CD14-positive monocyte (primary cell): ENCODE data around the gene POLA1. TPM values are rescaled to one million over a fixed set of nuclear protein-coding genes. Genes with fewer than 3 reads are reported as not detected.
A peak's percentile ranks its signal among the peaks of the same experiment; 100 is the strongest.

Source experiments
- DNase-seq, 3 donors: peaks; one replicate each; pipeline ENCODE4 v3.0.0-alpha.2; 2011 to 2022
- H2AFZ ChIP-seq: 2 replicates; pipeline ENCODE4 v1.6.0; 2012; ENCODE audit warnings: mild to moderate bottlenecking, low read depth, low read length, inconsistent platforms; ENCODE audit not compliant: insufficient read depth, poor library complexity, severe bottlenecking
- H3K27ac ChIP-seq, 2 donors: 1 replicate in 1 of 2; 2 replicates in 1 of 2; pipeline ENCODE4 v1.5.1; 2012 to 2013; ENCODE audit warnings: low read length in 2 of 2, control low read depth in 1 of 2, inconsistent platforms in 1 of 2, low read depth in 1 of 2, mild to moderate bottlenecking in 1 of 2
- H3K27me3 ChIP-seq, 2 donors: one replicate each; pipeline versions ENCODE4 v1.6.0 to v1.6.1; 2011 to 2013; ENCODE audit warnings: low read length in 2 of 2; ENCODE audit not compliant: control insufficient read depth in 2 of 2, insufficient read depth in 2 of 2
- H3K36me3 ChIP-seq, 2 donors: replicated peaks in 1 of 2; 1 replicate in 1 of 2; 2 replicates in 1 of 2; pipeline versions ENCODE4 v1.5.1 to v1.6.1; 2012 to 2013; ENCODE audit warnings: low read length in 2 of 2, control low read depth in 1 of 2, inconsistent platforms in 1 of 2, mild to moderate bottlenecking in 1 of 2; ENCODE audit not compliant: insufficient read depth in 2 of 2, control insufficient read depth in 1 of 2
- H3K4me1 ChIP-seq, 2 donors: 1 replicate in 1 of 2; 2 replicates in 1 of 2; pipeline versions ENCODE4 v1.5.1 to v1.6.1; 2012 to 2013; ENCODE audit warnings: low read length in 2 of 2, control low read depth in 1 of 2, inconsistent platforms in 1 of 2, mild to moderate bottlenecking in 1 of 2, moderate library complexity in 1 of 2; ENCODE audit not compliant: insufficient read depth in 2 of 2, control insufficient read depth in 1 of 2
- H3K4me2 ChIP-seq: replicated peaks from 2 replicates; pipeline ENCODE3; 2012; ENCODE audit warnings: low read length, moderate library complexity, mild to moderate bottlenecking; ENCODE audit not compliant: poor library complexity, severe bottlenecking; ENCODE audit errors: extremely low read depth
- H3K4me3 ChIP-seq, 3 experiments: fragments of 200-600 bp in 1 of 3; sonication (generic) in 1 of 3; replicated peaks in 1 of 3; 1 replicate in 2 of 3; 2 replicates in 1 of 3; pipeline ENCODE4 v1.5.1; 2011 to 2013; ENCODE audit warnings: low read length in 3 of 3, mild to moderate bottlenecking in 3 of 3, control low read depth in 2 of 3, low read depth in 2 of 3, inconsistent platforms in 1 of 3, moderate library complexity in 1 of 3
- H3K79me2 ChIP-seq: 2 replicates; pipeline ENCODE4 v1.6.0; 2012; ENCODE audit warnings: mild to moderate bottlenecking, control low read depth, inconsistent platforms, low read length, moderate library complexity; ENCODE audit not compliant: insufficient read depth
- H3K9ac ChIP-seq: 2 replicates; pipeline ENCODE4 v1.6.0; 2017; ENCODE audit warnings: low read length, mild to moderate bottlenecking; ENCODE audit not compliant: insufficient read depth, poor library complexity, severe bottlenecking
- H3K9me3 ChIP-seq, 2 donors: replicated peaks in 1 of 2; 1 replicate in 1 of 2; 2 replicates in 1 of 2; pipeline versions ENCODE4 v1.5.1 to v1.6.1; 2012 to 2013; ENCODE audit warnings: low read length in 2 of 2, control low read depth in 1 of 2; ENCODE audit not compliant: control insufficient read depth in 1 of 2, insufficient read depth in 1 of 2
- H4K20me1 ChIP-seq: 2 replicates; pipeline ENCODE4 v1.6.0; 2012; ENCODE audit warnings: mild to moderate bottlenecking, low read length, control low read depth, moderate library complexity; ENCODE audit not compliant: insufficient read depth
- H3K27ac Mint-ChIP-seq, 7 donors: one replicate each; pipeline ENCODE4 v1.8.0; 2020; ENCODE audit warnings: mild to moderate bottlenecking in 7 of 7, mixed read lengths in 7 of 7, moderate library complexity in 6 of 7, inconsistent platforms in 2 of 7
- H3K27me3 Mint-ChIP-seq, 3 donors: one replicate each; pipeline ENCODE4 v1.8.0; 2021 to 2022; ENCODE audit warnings: low read depth in 3 of 3, mild to moderate bottlenecking in 3 of 3, mixed read lengths in 3 of 3, moderate library complexity in 3 of 3, inconsistent platforms in 1 of 3
- H3K36me3 Mint-ChIP-seq, 2 donors: one replicate each; pipeline ENCODE4 v1.8.0; 2020; ENCODE audit warnings: mixed read lengths in 2 of 2, inconsistent platforms in 1 of 2, mild to moderate bottlenecking in 1 of 2
- H3K4me1 Mint-ChIP-seq: one replicate; pipeline ENCODE4 v1.8.0; 2020; ENCODE audit warnings: mild to moderate bottlenecking, mixed read lengths
- H3K4me3 Mint-ChIP-seq, 2 donors: one replicate each; pipeline ENCODE4 v1.8.0; 2020; ENCODE audit warnings: mild to moderate bottlenecking in 2 of 2, mixed read lengths in 2 of 2, moderate library complexity in 1 of 2
- H3K9me3 Mint-ChIP-seq, 7 donors: one replicate each; pipeline ENCODE4 v1.8.0; 2020 to 2022; ENCODE audit warnings: mixed read lengths in 7 of 7, mild to moderate bottlenecking in 6 of 7, moderate library complexity in 6 of 7, inconsistent platforms in 2 of 7
- WGBS: methylation state at CpG from one replicate; pipeline ENCODE4 v1.1.5; 2013; ENCODE audit warnings: missing lambda C conversion rate; ENCODE audit not compliant: insufficient coverage; 5-methylcytosine and 5-hydroxymethylcytosine counted together
- intact Hi-C, 2 donors: fragments of 100-400 bp; cut with micrococcal nuclease; formaldehyde crosslinking; loops; one replicate each; pipeline versions ENCODE4 v1.15.0 to v1.15.1; 2023
- polyA plus RNA-seq, 3 donors: library from polyadenylated mRNA; depleted of rRNA in 1 of 3; unstranded in 2 of 3; stranded (reverse) in 1 of 3; fragments of 300-500 nt in 2 of 3; fragments of >200 nt in 1 of 3; fragmentation: Illumina TruSeq in 2 of 3; gene quantifications; 1 replicate in 2 of 3; 2 replicates in 1 of 3; pipeline ENCODE4 v1.2.3, GENCODE V29; 2012 to 2021
- TF ChIP-seq, protein P1 (sequence below): fragments of 200-600 bp; IDR thresholded peaks from one replicate; pipeline ENCODE4 v1.8.0; 2022; ENCODE audit warnings: antibody characterized with exemption, mild to moderate bottlenecking

POLA1 gene
- polyA plus RNA-seq, 3 donors: 1.2 to 1.4 (median 1.3) TPM

DNA sequence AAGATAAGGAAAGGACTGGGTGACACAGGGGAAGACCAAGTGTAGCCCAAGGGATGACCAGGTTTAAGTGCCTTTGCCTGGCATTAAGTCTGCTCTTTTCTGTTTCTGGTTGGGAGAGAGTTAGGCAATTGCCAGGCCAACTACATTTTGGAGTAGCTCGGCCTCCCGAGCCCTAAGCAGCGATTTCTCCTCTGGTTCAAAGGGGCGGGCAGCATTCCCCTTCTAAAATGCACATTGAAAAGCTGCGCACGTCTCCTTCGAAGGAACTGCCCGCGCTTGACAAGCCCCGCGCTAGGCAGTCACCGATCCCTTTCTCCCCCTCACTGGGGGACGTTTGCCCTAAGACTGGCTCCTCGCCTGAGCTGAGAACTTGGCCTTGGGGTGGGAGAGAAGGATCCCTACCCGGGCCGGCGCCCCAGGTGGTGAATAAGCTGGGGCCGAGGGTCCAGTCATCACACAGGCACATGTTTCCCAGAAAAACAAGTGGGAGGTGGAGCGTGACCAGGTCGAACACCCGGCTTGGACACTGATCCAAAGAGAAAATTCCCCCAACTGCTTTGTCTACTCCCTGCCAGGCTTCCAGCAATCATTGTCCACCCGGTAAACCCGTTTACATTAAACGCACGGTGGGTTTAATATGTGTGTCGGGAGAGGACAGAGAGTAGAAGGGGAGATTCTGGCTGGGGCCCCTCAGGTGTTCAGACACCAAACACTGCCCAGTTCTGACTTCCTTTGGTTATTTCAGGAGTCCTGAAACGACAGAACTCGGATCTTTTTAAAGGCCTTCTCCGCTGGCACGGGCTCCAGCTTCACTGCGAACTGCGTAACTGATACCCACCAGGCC lies 318.1 kb downstream of the POLA1 start:
- H3K36me3 Mint-ChIP-seq: peaks cover 0 to 3% of the 10 kb centered on the region in 2 donors
- Histone ChIP-seq H2AFZ (no peak overlapping the region), H3K36me3 (no peaks in the 10 kb centered on the region), H3K9ac (no peak overlapping the region), H3K4me2 (no peak overlapping the region), H3K4me1 (peaks cover 12 to 18% of the 10 kb centered on the region in 2 donors), H3K4me3 (no peak overlapping the region), H3K79me2 (no peaks in the 10 kb centered on the region), H3K27ac (no peak overlapping the region), H4K20me1 (no peaks in the 10 kb centered on the region), H3K27me3 (peaks cover 65 to 90% of the 10 kb centered on the region in 2 donors), H3K9me3 (peaks cover 0 to 55% of the 10 kb centered on the region in 2 donors)
- no peak overlapping the region for H3K27ac Mint-ChIP-seq
- H3K9me3 Mint-ChIP-seq: peaks cover 0 to 47% (median 27%) of the 10 kb centered on the region in 7 donors
- peak overlapping the region in 1 of 2 donors; percentile 86 for H3K4me3 Mint-ChIP-seq
- peaks cover 25% of the 10 kb centered on the region for H3K4me1 Mint-ChIP-seq
- WGBS: 5% methylated on average over 8 of the region's 32 CpGs
- intact Hi-C loops: no loop called here
- H3K27me3 Mint-ChIP-seq: peaks cover 77 to 93% (median 91%) of the 10 kb centered on the region in 3 donors
- TF ChIP-seq, protein P1, sequence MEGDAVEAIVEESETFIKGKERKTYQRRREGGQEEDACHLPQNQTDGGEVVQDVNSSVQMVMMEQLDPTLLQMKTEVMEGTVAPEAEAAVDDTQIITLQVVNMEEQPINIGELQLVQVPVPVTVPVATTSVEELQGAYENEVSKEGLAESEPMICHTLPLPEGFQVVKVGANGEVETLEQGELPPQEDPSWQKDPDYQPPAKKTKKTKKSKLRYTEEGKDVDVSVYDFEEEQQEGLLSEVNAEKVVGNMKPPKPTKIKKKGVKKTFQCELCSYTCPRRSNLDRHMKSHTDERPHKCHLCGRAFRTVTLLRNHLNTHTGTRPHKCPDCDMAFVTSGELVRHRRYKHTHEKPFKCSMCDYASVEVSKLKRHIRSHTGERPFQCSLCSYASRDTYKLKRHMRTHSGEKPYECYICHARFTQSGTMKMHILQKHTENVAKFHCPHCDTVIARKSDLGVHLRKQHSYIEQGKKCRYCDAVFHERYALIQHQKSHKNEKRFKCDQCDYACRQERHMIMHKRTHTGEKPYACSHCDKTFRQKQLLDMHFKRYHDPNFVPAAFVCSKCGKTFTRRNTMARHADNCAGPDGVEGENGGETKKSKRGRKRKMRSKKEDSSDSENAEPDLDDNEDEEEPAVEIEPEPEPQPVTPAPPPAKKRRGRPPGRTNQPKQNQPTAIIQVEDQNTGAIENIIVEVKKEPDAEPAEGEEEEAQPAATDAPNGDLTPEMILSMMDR: no peak
- DNase-seq: no peak

DNA sequence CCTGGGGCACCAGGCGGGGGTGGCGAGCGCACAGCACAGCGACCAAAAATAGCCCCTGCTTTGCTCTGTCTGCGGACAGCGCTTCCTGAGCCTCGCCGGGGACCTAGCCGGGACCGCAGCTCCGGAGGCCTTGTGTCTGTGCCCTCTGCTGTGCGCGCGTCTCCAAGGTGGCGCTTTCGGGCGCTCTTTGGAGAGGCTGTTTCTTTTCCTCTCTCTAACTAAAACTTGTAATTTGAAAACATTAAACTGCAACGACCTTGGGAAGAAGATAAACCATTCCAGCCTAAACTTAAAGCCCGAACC lies 318.7 kb downstream of the POLA1 start:
- no peaks in the 10 kb centered on the region for H4K20me1 ChIP-seq
- no peaks in the 10 kb centered on the region for H3K79me2 ChIP-seq
- H3K4me2 ChIP-seq: peak overlapping the region; percentile 61
- WGBS: 0% methylated on average over 9 of the region's 19 CpGs
- intact Hi-C loops: no loop called here
- no peak for DNase-seq
- peaks cover 0 to 52% (median 31%) of the 10 kb centered on the region in 7 donors for H3K9me3 Mint-ChIP-seq
- peaks cover 69 to 94% of the 10 kb centered on the region in 2 donors for H3K27me3 ChIP-seq
- H3K9ac ChIP-seq: no peak overlapping the region
- H3K27ac Mint-ChIP-seq: no peak overlapping the region
- peaks cover 27% of the 10 kb centered on the region for H3K4me1 Mint-ChIP-seq
- H3K9me3 ChIP-seq: peaks cover 0 to 59% of the 10 kb centered on the region in 2 donors
- H3K27me3 Mint-ChIP-seq: peaks cover 80 to 94% (median 92%) of the 10 kb centered on the region in 3 donors
- TF ChIP-seq, protein P1: no peak
- H3K4me3 Mint-ChIP-seq: peak overlapping the region; percentile 61 to 86
- H3K27ac ChIP-seq: no peak overlapping the region
- peaks cover 12 to 18% of the 10 kb centered on the region in 2 donors for H3K4me1 ChIP-seq
- H2AFZ ChIP-seq: no peak overlapping the region
- H3K4me3 ChIP-seq: peak overlapping the region in 1 of 3 experiments; percentile 57
- H3K36me3 Mint-ChIP-seq: peaks cover 0 to 4% of the 10 kb centered on the region in 2 donors
- H3K36me3 ChIP-seq: no peaks in the 10 kb centered on the region
